ENCODE measurements around the gene KCNK1.

Gene KCNK1

GRCh38 chr1:233704898-233705723 lies 91.2 kb downstream of the KCNK1 start:
- DNase-seq (ENCODE audit: low read depth): no peak

- no peak for DNase-seq (ENCODE audit: low read depth)
Observed at GRCh38 chr1:233707153-233707879, 93.4 kb downstream of the KCNK1 start.

- no peak for DNase-seq (ENCODE audit: low read depth)
Observed at GRCh38 chr1:233707880-233708815, 94.2 kb downstream of the KCNK1 start.

GRCh38 chr1:233710031-233710430 lies 96.1 kb downstream of the KCNK1 start:
- DNase-seq (ENCODE audit: low read depth): no peak

GRCh38 chr1:233710507-233710906 lies 96.6 kb downstream of the KCNK1 start:
- no peak for DNase-seq (ENCODE audit: low read depth)

- no peak for DNase-seq (ENCODE audit: low read depth)
Observed at GRCh38 chr1:233714631-233715217, 100.8 kb downstream of the KCNK1 start.

- DNase-seq (ENCODE audit: low read depth): no peak
Observed at GRCh38 chr1:233718057-233718456, 104.2 kb downstream of the KCNK1 start.

- no peak for DNase-seq (ENCODE audit: low read depth)
Observed at GRCh38 chr1:233719655-233720341, 105.9 kb downstream of the KCNK1 start.

- no peak for DNase-seq (ENCODE audit: low read depth)
Observed at GRCh38 chr1:233721004-233721595, 107.2 kb downstream of the KCNK1 start.
